IPS DF 4.7 (cell line): ENCODE results near the gene BCDIN3D.

Source experiments
- DNase-seq: peaks from one replicate; pipeline ENCODE4 v3.0.0-alpha.2; 2013; ENCODE audit warnings: low spot score; ENCODE audit errors: extremely low read depth

The BCDIN3D gene

DNA sequence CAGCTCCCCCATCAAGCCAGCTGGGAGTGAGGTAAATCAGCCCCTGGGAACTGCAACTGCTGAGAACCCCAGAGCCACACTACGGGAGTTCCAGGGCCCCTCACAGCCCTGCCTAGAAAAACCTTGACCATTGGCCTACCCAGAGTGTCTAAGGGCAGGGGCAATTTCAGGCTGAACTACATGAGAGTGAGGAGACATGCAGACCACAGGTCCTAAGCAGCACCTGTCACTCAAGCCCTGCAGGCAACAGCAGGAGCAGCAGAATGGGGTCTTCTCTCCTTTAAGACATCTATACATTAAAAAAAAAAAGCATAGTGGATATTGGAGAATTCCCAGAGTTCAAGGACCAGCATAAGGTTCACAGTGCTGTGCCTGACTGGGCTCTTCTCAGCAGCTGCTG lies 19.6 kb downstream of the BCDIN3D start:
- DNase-seq, result no peak

GRCh38 chr12:49821373-49822287 lies 21.3 kb downstream of the BCDIN3D start:
- DNase-seq, result no peak

GRCh38 chr12:49819786-49820185 lies 23.1 kb downstream of the BCDIN3D start:
- no peak for DNase-seq

DNA sequence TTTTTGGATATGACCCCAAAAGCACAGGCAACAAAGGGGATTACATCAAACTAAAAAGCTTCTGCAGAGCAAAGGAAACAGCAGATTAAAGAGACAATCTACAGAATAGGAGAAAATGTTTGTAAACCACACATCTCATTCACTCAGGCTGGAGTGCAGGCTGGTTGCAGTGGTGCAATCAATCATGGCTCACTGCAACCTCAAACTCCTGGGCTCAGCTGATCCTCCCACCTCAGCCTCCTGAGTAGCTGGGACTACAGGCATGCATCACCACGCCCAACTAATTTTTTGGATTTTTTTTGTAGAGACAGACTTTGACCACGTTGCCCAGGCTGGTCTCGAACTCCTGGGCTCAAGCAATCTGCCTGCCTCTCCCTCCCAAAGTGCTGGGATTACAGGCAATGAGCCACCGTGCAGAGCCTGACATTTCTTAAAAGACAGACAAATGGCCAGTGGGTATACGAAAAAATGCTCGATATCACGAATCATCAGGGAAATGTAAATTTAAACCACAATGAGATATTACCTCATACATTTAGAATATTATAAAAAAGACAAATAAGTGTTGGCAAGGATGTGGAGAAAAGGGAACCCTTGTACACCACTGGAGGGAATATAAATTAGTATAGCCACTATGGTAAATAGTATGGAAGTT lies 24.5 kb downstream of the BCDIN3D start:
- DNase-seq, result no peak

GRCh38 chr12:49813131-49813530 lies 29.8 kb downstream of the BCDIN3D start:
- DNase-seq, result no peak

GRCh38 chr12:49811961-49812401 lies 30.9 kb downstream of the BCDIN3D start:
- no peak for DNase-seq

- no peak for DNase-seq
These were observed 31.8 kb downstream of the BCDIN3D start for GRCh38 chr12:49811136-49811535.

DNA sequence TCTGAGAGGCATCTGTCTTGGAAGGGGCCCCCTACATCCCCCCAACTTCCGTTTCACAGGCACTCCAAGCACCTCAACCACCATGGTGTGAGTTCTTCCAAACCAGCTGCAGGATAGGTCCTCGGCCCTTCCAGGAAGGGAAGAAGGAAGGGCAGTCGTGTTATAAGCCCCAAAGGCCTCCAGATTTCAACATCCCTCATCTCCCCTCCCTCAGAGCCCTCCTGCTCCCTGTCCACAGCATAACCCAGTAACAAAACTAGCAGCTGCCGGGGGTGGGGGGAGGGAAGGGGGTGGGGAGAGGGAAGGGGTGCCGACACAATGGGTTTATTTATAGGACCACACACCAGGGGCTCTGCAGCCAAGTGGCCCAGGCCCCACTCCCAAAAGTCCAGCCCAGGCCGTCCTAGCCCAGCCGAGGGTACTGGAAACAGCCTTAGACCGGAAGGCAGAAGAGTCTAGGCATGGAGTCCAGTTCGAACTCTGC lies 33.0 kb downstream of the BCDIN3D start:
- DNase-seq, result no peak

DNA sequence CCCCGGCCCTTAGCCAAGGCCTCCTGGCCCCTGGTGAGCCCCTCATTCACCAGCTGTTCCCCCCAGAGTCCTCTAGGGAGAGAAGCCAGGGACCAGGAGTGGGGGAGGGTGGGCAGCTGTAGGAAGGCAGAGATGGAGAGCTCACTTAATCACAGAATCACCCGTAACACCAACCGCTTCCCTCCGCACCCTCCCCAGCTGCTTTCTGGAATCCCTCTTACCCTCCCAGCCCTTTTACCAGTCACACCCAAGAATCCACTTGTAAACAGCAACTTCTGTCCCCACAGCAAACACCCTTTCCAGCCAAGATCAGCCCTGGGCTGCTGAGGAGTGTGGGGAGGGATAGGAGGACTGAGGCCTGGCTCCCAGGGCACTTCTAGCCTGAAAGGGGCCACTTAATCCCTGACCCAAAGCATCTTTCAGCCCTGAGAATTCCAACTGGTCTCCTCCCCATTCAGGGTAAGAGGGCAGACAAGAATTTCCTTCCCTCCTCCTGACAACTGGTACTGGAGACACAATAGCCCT lies 33.5 kb downstream of the BCDIN3D start:
- DNase-seq, result no peak

- DNase-seq, result no peak
These were observed 34.1 kb downstream of the BCDIN3D start for GRCh38 chr12:49808686-49809380.

GRCh38 chr12:49807991-49808580 lies 34.8 kb downstream of the BCDIN3D start:
- DNase-seq, result no peak

- DNase-seq, result no peak
These were observed 36.0 kb downstream of the BCDIN3D start for GRCh38 chr12:49806877-49807276.

DNA sequence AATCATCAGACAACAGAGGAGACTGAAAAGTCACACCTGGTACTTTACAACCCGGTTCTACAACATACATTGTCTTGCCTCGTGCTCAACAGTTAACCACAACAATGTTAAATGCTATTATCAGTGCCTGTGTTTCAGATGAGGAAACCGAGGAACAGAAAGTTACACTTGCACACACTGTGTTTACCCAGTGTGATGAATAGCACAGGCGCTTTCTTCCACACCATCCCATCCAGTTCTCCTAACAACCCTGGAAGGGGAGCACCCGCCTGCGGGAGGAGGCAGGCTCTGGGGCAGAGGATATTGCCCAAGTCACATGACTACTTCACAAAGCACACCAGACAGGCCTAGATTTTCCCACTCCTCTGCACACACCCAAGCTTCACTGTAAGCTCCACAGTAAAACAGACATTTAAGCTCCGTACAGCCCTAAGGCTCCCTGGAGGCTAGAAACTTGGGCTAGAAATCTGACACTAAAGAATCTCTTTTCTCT lies 36.5 kb downstream of the BCDIN3D start:
- no peak for DNase-seq

DNA sequence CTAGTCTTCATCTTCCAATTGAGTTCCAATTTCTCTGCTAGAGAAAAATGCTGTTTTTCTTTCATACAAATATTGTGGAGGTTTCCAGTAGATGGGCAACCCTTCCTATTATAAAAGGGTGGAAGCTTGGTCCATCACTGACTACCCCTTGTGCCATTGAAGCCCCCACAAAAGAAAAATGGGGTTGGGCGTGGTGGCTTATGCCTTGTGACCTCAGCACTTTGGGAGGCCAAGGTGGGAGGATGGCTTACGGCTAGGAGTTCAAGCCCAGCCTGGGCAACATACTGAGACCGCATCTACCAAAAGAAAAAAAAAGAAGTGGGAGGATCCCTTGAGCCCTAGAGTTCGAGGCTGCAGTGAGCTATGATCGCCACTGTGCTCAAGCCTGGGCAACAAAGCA lies 37.5 kb downstream of the BCDIN3D start:
- DNase-seq, result no peak

DNA sequence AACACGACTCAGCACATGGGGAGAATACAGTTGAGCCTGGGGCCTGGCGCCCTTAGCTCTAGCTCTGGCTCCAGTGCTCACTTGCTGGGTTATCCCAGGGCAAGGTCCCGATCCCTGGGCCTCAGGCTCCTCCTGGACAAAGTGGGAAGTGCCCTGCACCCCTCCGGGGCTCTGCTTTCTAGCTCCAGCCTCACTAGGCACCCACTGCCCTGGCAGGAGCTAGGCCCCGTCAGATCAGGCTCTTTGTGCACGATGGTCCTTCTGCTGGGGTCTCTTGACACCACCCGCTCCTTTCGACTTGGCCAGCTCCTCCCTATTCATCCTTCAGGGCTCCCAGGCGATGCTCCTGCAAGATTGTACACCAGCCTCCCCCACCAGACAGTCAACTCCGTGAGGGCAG lies 38.1 kb downstream of the BCDIN3D start:
- no peak for DNase-seq

- no peak for DNase-seq
These were observed 39.0 kb downstream of the BCDIN3D start for GRCh38 chr12:49803693-49804450.

DNA sequence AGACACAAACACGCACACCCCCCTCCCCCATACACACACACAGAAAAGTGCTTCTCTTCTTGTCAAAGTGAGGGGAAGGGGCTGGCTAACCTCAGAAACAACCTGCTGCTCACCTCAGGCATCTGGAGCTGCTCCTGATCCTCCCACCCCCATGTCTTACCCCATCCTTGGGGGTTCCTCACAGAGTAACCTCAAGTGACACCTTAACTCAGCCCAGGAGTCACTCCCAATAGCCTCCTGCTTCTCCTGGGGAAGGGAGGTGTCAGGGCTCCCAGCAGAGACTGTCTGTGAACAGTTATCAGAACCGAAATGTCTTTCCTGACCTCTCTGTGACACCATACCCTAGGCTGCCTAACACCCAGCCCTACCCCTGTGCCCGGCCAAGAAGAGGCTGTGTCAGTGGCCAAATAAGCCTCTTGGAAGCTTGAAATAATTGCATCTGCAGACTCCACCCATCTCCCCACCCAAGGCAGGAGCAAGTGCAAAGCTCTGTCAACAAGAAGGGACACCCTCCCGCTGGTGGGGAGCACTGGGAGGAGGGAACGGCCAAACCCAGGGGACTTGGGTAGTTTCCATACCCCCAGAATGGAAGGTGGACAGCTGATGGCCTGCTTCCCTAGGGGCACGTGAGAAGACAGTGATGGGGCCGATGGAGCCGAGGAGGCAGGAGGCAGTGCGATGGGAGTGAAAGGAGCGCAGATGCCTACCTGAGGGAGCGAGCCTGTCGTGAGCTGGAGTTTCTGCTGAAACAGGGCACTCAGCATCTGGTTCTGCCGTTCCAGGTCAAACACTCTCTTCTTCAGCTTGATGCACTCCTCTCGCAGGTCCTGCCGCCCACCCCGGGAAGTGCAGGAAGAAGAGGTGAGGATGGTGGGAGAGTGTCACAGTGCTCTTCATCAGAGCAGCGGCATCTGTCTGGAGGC lies 41.5 kb downstream of the BCDIN3D start:
- no peak for DNase-seq

GRCh38 chr12:49800421-49801140 lies 42.3 kb downstream of the BCDIN3D start:
- DNase-seq, result no peak

DNA sequence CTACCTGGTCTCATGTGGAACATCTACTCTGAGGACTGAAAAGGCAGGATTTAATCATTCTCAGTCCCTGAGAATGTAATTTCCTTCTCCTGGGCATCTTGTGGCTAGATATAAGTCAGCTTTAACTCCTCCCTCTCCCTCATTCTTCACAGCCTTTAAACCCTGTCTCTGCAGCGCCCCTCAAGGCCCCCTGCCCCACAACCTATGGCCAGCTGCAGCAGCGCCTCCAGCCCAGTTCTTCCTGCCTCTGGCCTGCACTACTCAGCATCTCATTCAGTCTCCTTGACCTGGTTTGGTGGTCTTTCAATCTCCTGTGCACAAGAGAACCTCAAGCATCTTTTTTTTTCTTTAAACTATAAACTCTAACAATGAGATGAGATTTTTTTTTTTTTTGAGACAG lies 44.0 kb downstream of the BCDIN3D start:
- no peak for DNase-seq
